H1 (cell line): ENCODE results near the gene ZBTB20. TPM values are rescaled to one million over a fixed set of nuclear protein-coding genes. Genes with fewer than 3 reads are reported as not detected.

Experiments used
- CTCF ChIA-PET: fragments of 300-600 bp; sonication (Branson Sonifier 250); formaldehyde crosslinking; loops from one replicate; lab custom pipeline; 2021; ENCODE audit not compliant: partially characterized antibody; lab: Charles Lee
- POLR2A ChIA-PET: fragments of 300-600 bp; sonication (Branson Sonifier 250); formaldehyde crosslinking; loops from one replicate; lab custom pipeline; 2021; ENCODE audit warnings: inconsistent platforms; ENCODE audit not compliant: partially characterized antibody; lab: Charles Lee
- DNase-seq, 2 experiments: peaks; one replicate each; pipeline versions ENCODE4 v3.0.0 to v3.0.0-alpha.2; 2010 to 2022; ENCODE audit warnings: low spot score in 2 of 2, low read depth in 1 of 2, mixed read lengths in 1 of 2
- FAIRE-seq: peaks from 2 replicates; lab custom pipeline; 2011; peaks lifted over from hg19 to GRCh38; lab: Jason Lieb, UNC
- H2AFZ ChIP-seq: 2 replicates; pipeline ENCODE4 v1.8.1; 2012; ENCODE audit warnings: low read length, inconsistent platforms
- H2AK5ac ChIP-seq: 2 replicates; pipeline ENCODE4 v1.6.1; 2013; ENCODE audit warnings: low read depth, low read length
- H2BK120ac ChIP-seq: replicated peaks from 2 replicates; pipeline ENCODE3; 2013; ENCODE audit warnings: low read depth, low read length, inconsistent platforms
- H2BK12ac ChIP-seq: 2 replicates; pipeline ENCODE4 v1.6.1; 2013; ENCODE audit warnings: low read depth, low read length
- H2BK15ac ChIP-seq: 2 replicates; pipeline ENCODE4 v1.6.1; 2013; ENCODE audit warnings: low read length
- H2BK20ac ChIP-seq: 2 replicates; pipeline ENCODE4 v1.6.1; 2013; ENCODE audit warnings: low read length
- H2BK5ac ChIP-seq: 2 replicates; pipeline ENCODE4 v1.6.1; 2013; ENCODE audit warnings: low read depth, low read length
- H3K14ac ChIP-seq: 2 replicates; pipeline ENCODE4 v1.6.1; 2013; ENCODE audit warnings: inconsistent platforms; ENCODE audit not compliant: insufficient read length
- H3K18ac ChIP-seq: 2 replicates; pipeline ENCODE4 v1.6.1; 2013; ENCODE audit warnings: low read length; ENCODE audit errors: extremely low read depth
- H3K23ac ChIP-seq: 2 replicates; pipeline ENCODE4 v1.6.1; 2013; ENCODE audit warnings: inconsistent platforms; ENCODE audit not compliant: insufficient read length
- H3K23me2 ChIP-seq: 2 replicates; pipeline ENCODE4 v1.6.1; 2013; ENCODE audit warnings: low read depth, low read length
- H3K27ac ChIP-seq: 2 replicates; pipeline ENCODE4 v1.6.1; 2011; ENCODE audit warnings: low read depth, low read length, inconsistent platforms
- H3K27me3 ChIP-seq, 4 experiments: replicated peaks in 1 of 4; 1 replicate in 1 of 4; 2 replicates in 3 of 4; pipeline versions ENCODE4 v1.6.1 to v1.8.1; 2011 to 2013; ENCODE audit warnings: low read length in 3 of 4, mild to moderate bottlenecking in 3 of 4, inconsistent platforms in 2 of 4, mixed read lengths in 2 of 4, moderate library complexity in 1 of 4; ENCODE audit not compliant: control insufficient read depth in 3 of 4, insufficient read depth in 3 of 4; ENCODE audit errors: extremely low read depth in 1 of 4
- H3K36me3 ChIP-seq, 4 experiments: 2 replicates each; pipeline versions ENCODE4 v1.6.1 to v1.8.1; 2011 to 2013; ENCODE audit warnings: mild to moderate bottlenecking in 4 of 4, low read length in 3 of 4, moderate library complexity in 2 of 4, control low read depth in 1 of 4, inconsistent platforms in 1 of 4; ENCODE audit not compliant: insufficient read depth in 4 of 4, control insufficient read depth in 2 of 4
- H3K4ac ChIP-seq: replicated peaks from 2 replicates; pipeline ENCODE3; 2013; ENCODE audit warnings: low read length, low read depth, mixed read lengths, inconsistent platforms; ENCODE audit not compliant: insufficient read length
- H3K4me1 ChIP-seq, 4 experiments: replicated peaks in 1 of 4; 1 replicate in 1 of 4; 2 replicates in 3 of 4; pipeline versions ENCODE4 v1.6.1 to v1.8.1; 2011 to 2013; ENCODE audit warnings: low read length in 3 of 4, inconsistent platforms in 2 of 4, mixed read lengths in 1 of 4; ENCODE audit not compliant: insufficient read depth in 4 of 4, control insufficient read depth in 3 of 4
- H3K4me2 ChIP-seq, 2 experiments: 2 replicates each; pipeline versions ENCODE4 v1.6.1 to v1.8.1; 2011 to 2013; ENCODE audit warnings: low read depth in 2 of 2, low read length in 2 of 2, control low read depth in 1 of 2, inconsistent platforms in 1 of 2, mild to moderate bottlenecking in 1 of 2; ENCODE audit not compliant: insufficient read depth in 1 of 2
- H3K4me3 ChIP-seq, 4 experiments: fragments of 200-600, 300-600 bp in 1 of 4; sonication (generic), shearing (Covaris generic), sonication (Bioruptor Twin) in 1 of 4; 2 replicates each; pipeline versions ENCODE4 v1.5.1 to v1.8.1; 2011 to 2016; ENCODE audit warnings: low read length in 4 of 4, low read depth in 3 of 4, control low read depth in 2 of 4, inconsistent platforms in 2 of 4, mild to moderate bottlenecking in 2 of 4, mixed read lengths in 1 of 4, moderate library complexity in 1 of 4; ENCODE audit not compliant: insufficient read depth in 2 of 4; ENCODE audit errors: extremely low read depth in 1 of 4
- H3K56ac ChIP-seq: replicated peaks from 2 replicates; pipeline ENCODE3; 2013; ENCODE audit warnings: low read depth, mild to moderate bottlenecking, mixed read lengths, low read length, inconsistent platforms; ENCODE audit not compliant: insufficient read length
- H3K79me1 ChIP-seq: 2 replicates; pipeline ENCODE4 v1.6.1; 2013; ENCODE audit warnings: low read depth, low read length, control low read depth
- H3K79me2 ChIP-seq, 2 experiments: 2 replicates each; pipeline versions ENCODE4 v1.6.1 to v1.8.1; 2012 to 2013; ENCODE audit warnings: low read length in 2 of 2, mild to moderate bottlenecking in 2 of 2, inconsistent platforms in 1 of 2; ENCODE audit not compliant: insufficient read depth in 2 of 2, control insufficient read depth in 1 of 2
- H3K9ac ChIP-seq, 4 experiments: replicated peaks in 1 of 4; 1 replicate in 1 of 4; 2 replicates in 3 of 4; pipeline versions ENCODE4 v1.6.1 to v1.8.1; 2011 to 2013; ENCODE audit warnings: low read depth in 3 of 4, low read length in 3 of 4, control low read depth in 2 of 4, mild to moderate bottlenecking in 2 of 4, moderate library complexity in 2 of 4, inconsistent platforms in 1 of 4; ENCODE audit errors: extremely low read depth in 1 of 4
- H3K9me3 ChIP-seq, 2 experiments: 2 replicates each; pipeline versions ENCODE4 v1.6.1 to v1.8.1; 2012 to 2013; ENCODE audit warnings: mild to moderate bottlenecking in 2 of 2, moderate library complexity in 2 of 2, control low read depth in 1 of 2, inconsistent platforms in 1 of 2, low read depth in 1 of 2, low read length in 1 of 2, mixed read lengths in 1 of 2; ENCODE audit not compliant: insufficient read depth in 2 of 2
- H4K20me1 ChIP-seq, 2 experiments: replicated peaks in 1 of 2; 2 replicates each; pipeline versions ENCODE3 to v1.8.1; 2011 to 2013; ENCODE audit warnings: inconsistent platforms in 2 of 2, low read length in 2 of 2, mild to moderate bottlenecking in 1 of 2; ENCODE audit not compliant: insufficient read depth in 2 of 2, control insufficient read depth in 1 of 2
- H4K5ac ChIP-seq: 2 replicates; pipeline ENCODE4 v1.6.1; 2013; ENCODE audit warnings: low read length, low read depth, mixed read lengths, inconsistent platforms; ENCODE audit not compliant: insufficient read length
- H4K8ac ChIP-seq: 2 replicates; pipeline ENCODE4 v1.8.0; 2013; ENCODE audit warnings: mild to moderate bottlenecking, moderate library complexity, low read length, inconsistent platforms; ENCODE audit not compliant: insufficient read depth; ENCODE audit errors: extremely low read depth
- H4K91ac ChIP-seq: replicated peaks from 2 replicates; pipeline ENCODE3; 2013; ENCODE audit warnings: low read length, mixed read lengths, inconsistent platforms; ENCODE audit not compliant: insufficient read length
- CHD1 ChIP-seq: IDR thresholded peaks from 2 replicates; pipeline ENCODE4 v1.6.1; 2012; ENCODE audit warnings: low read depth, low read length, improper control_type of control experiment
- SIN3A ChIP-seq, 2 experiments: IDR thresholded peaks in 1 of 2; conservative IDR thresholded peaks in 1 of 2; 2 replicates each; pipeline ENCODE4 v1.6.1; 2011 to 2012; ENCODE audit warnings: low read length in 2 of 2, improper control_type of control experiment in 1 of 2, low read depth in 1 of 2, mild to moderate bottlenecking in 1 of 2
- SIX5 ChIP-seq: IDR thresholded peaks from 2 replicates; pipeline ENCODE4 v1.6.1; 2011; ENCODE audit warnings: mild to moderate bottlenecking, low read depth, low read length
- TCF12 ChIP-seq: IDR thresholded peaks from 2 replicates; pipeline ENCODE4 v1.6.1; 2011; ENCODE audit warnings: low read depth, mild to moderate bottlenecking, low read length
- polyA plus RNA-seq, 7 experiments: library from polyadenylated mRNA; depleted of rRNA in 3 of 7; stranded (reverse) in 5 of 7; unstranded in 2 of 7; fragments of >200 nt in 5 of 7; fragments of 200-250 nt in 2 of 7; gene quantifications; 1 replicate in 5 of 7; 2 replicates in 1 of 7; 4 replicates in 1 of 7; pipeline versions ENCODE4 v1.2.1 to v1.2.3, GENCODE V29; 2011 to 2013; ENCODE audit warnings: missing spikeins in 2 of 7, mixed read lengths in 2 of 7
- total RNA-seq: library from RNA; stranded (reverse); fragmentation: NEBNext Ultra II Directional; extraction: Animal tissue kit (Norgen Biotek cat#: 25700); gene quantifications from 2 replicates; pipeline ENCODE4 v1.2.1, GENCODE V29; 2021

ZBTB20 gene
- total and polyA plus RNA-seq, 2 of the 8 experiments (the other 6 are each of a cell fraction or from before 2014, with no cell fraction given), result 0.35 to 1.3 TPM

- Histone ChIP-seq H3K9me3 (no peaks in the 10 kb centered on the region), H2BK15ac (no peak overlapping the region), H3K9ac (no peak overlapping the region), H3K4me1 (peaks cover 0 to 4% (median 0%) of the 10 kb centered on the region in 4 experiments; a peak in 1 of 7 replicates), H3K56ac (no peak overlapping the region), H4K91ac (no peak overlapping the region), H2BK5ac (no peak overlapping the region), H2BK12ac (no peak overlapping the region), H4K5ac (no peak overlapping the region), H2AK5ac (no peak overlapping the region), H3K27ac (no peak overlapping the region), H2AFZ (no peak overlapping the region), H3K79me1 (no peaks in the 10 kb centered on the region), H3K4me2 (no peak overlapping the region), H3K14ac (no peak overlapping the region), H2BK20ac (no peak overlapping the region), H3K18ac (no peak overlapping the region), H3K4ac (no peak overlapping the region), H3K79me2 (no peaks in the 10 kb centered on the region), H3K4me3 (no peak overlapping the region), H3K27me3 (no peaks in the 10 kb centered on the region), H4K20me1 (no peaks in the 10 kb centered on the region), H4K8ac (no peak overlapping the region), H3K23me2 (no peaks in the 10 kb centered on the region), H3K36me3 (no peaks in the 10 kb centered on the region), H3K23ac (no peak overlapping the region), H2BK120ac (no peak overlapping the region)
- ChIA-PET POLR2A (no interaction called here), CTCF (interaction anchor here (0.6 to 7.4 kb wide), 33 partner anchors 8 to 267 kb away, joined by 3 to 67 read pairs (median 5); no protein-coding TSS in a partner anchor)
- TF ChIP-seq SIN3A (conservative IDR thresholded peaks at IDR 0.05 in 1 of 2, IDR thresholded peaks at IDR 0.05 in 1 of 2; ENCODE audit: low read depth in 1 of 2, low read length in 2 of 2), result no peak
- no peak for TF ChIP-seq TCF12
- TF ChIP-seq SIX5, result no peak
- no peak for TF ChIP-seq CHD1
- DNase-seq, result no peak
- FAIRE-seq, result no peak
Measured at GRCh38 chr3:114418107-114418506, 729.0 kb downstream of the ZBTB20 start.
